Measurements from ENCODE around the gene DLGAP1.

DLGAP1 gene

GRCh38 chr18:3806656-3807055 lies 648.5 kb downstream of the DLGAP1 start:
- no peak overlapping the region for H3K9ac ChIP-seq (ENCODE audit: low read depth in 1 of 2, low read length in 2 of 2)
- H3K4me1 ChIP-seq (ENCODE audit: control insufficient read depth in 1 of 2, insufficient read depth in 2 of 2, low read length in 2 of 2), result no peaks in the 10 kb centered on the region
- no peak overlapping the region for H3K4me3 ChIP-seq (ENCODE audit: low read depth in 1 of 2, low read length in 2 of 2)
- H3K36me3 ChIP-seq (ENCODE audit: control insufficient read depth in 1 of 2, insufficient read depth in 2 of 2, low read length in 2 of 2), result no peaks in the 10 kb centered on the region
- no peaks in the 10 kb centered on the region for H3K9me3 ChIP-seq (ENCODE audit: control insufficient read depth in 1 of 2, low read length in 2 of 2)
- H3K27me3 ChIP-seq (ENCODE audit: control insufficient read depth in 1 of 2, insufficient read depth in 2 of 2, low read length in 2 of 2), result no peaks in the 10 kb centered on the region
- no peak overlapping the region for H3K27ac ChIP-seq (ENCODE audit: low read depth, low read length)

- no peaks in the 10 kb centered on the region for H3K9me3 ChIP-seq (ENCODE audit: control insufficient read depth in 1 of 2, low read length in 2 of 2)
- no peaks in the 10 kb centered on the region for H3K36me3 ChIP-seq (ENCODE audit: control insufficient read depth in 1 of 2, insufficient read depth in 2 of 2, low read length in 2 of 2)
- no peak overlapping the region for H3K9ac ChIP-seq (ENCODE audit: low read depth in 1 of 2, low read length in 2 of 2)
- no peaks in the 10 kb centered on the region for H3K27me3 ChIP-seq (ENCODE audit: control insufficient read depth in 1 of 2, insufficient read depth in 2 of 2, low read length in 2 of 2)
- no peak overlapping the region for H3K4me3 ChIP-seq (ENCODE audit: low read depth in 1 of 2, low read length in 2 of 2)
- H3K4me1 ChIP-seq (ENCODE audit: control insufficient read depth in 1 of 2, insufficient read depth in 2 of 2, low read length in 2 of 2), result no peaks in the 10 kb centered on the region
- no peak overlapping the region for H3K27ac ChIP-seq (ENCODE audit: low read depth, low read length)
Observed at GRCh38 chr18:3804336-3804735, 650.8 kb downstream of the DLGAP1 start.

- Histone ChIP-seq H3K27me3 (ENCODE audit: control insufficient read depth in 1 of 2, insufficient read depth in 2 of 2, low read length in 2 of 2) (no peaks in the 10 kb centered on the region), H3K27ac (ENCODE audit: low read depth, low read length) (no peak overlapping the region), H3K4me3 (ENCODE audit: low read depth in 1 of 2, low read length in 2 of 2) (no peak overlapping the region)
Observed at GRCh38 chr18:3803350-3803749, 651.8 kb downstream of the DLGAP1 start.

GRCh38 chr18:3799515-3799914 lies 655.6 kb downstream of the DLGAP1 start:
- H3K4me3 ChIP-seq (ENCODE audit: low read depth in 1 of 2, low read length in 2 of 2), result no peak overlapping the region
- no peak overlapping the region for H3K9ac ChIP-seq (ENCODE audit: low read depth in 1 of 2, low read length in 2 of 2)
- H3K27me3 ChIP-seq (ENCODE audit: control insufficient read depth in 1 of 2, insufficient read depth in 2 of 2, low read length in 2 of 2), result no peaks in the 10 kb centered on the region
- peaks cover 0 to 5% of the 10 kb centered on the region in 2 donors for H3K4me1 ChIP-seq (ENCODE audit: control insufficient read depth in 1 of 2, insufficient read depth in 2 of 2, low read length in 2 of 2)
- H3K36me3 ChIP-seq (ENCODE audit: control insufficient read depth in 1 of 2, insufficient read depth in 2 of 2, low read length in 2 of 2), result no peaks in the 10 kb centered on the region
- H3K27ac ChIP-seq (ENCODE audit: low read depth, low read length), result no peak overlapping the region
- H3K9me3 ChIP-seq (ENCODE audit: control insufficient read depth in 1 of 2, low read length in 2 of 2), result no peaks in the 10 kb centered on the region

More at GRCh38 chr18:3803350-3803749, 651.8 kb downstream of the DLGAP1 start:
- Histone ChIP-seq H3K9me3 (ENCODE audit: control insufficient read depth in 1 of 2, low read length in 2 of 2) (no peaks in the 10 kb centered on the region), H3K9ac (ENCODE audit: low read depth in 1 of 2, low read length in 2 of 2) (no peak overlapping the region), H3K36me3 (ENCODE audit: control insufficient read depth in 1 of 2, insufficient read depth in 2 of 2, low read length in 2 of 2) (no peaks in the 10 kb centered on the region), H3K4me1 (ENCODE audit: control insufficient read depth in 1 of 2, insufficient read depth in 2 of 2, low read length in 2 of 2) (no peaks in the 10 kb centered on the region)

GRCh38 chr18:3798032-3798431 lies 657.1 kb downstream of the DLGAP1 start:
- Histone ChIP-seq H3K4me3 (ENCODE audit: low read depth in 1 of 2, low read length in 2 of 2) (no peak overlapping the region), H3K36me3 (ENCODE audit: control insufficient read depth in 1 of 2, insufficient read depth in 2 of 2, low read length in 2 of 2) (no peaks in the 10 kb centered on the region), H3K27me3 (ENCODE audit: control insufficient read depth in 1 of 2, insufficient read depth in 2 of 2, low read length in 2 of 2) (no peaks in the 10 kb centered on the region), H3K4me1 (ENCODE audit: control insufficient read depth in 1 of 2, insufficient read depth in 2 of 2, low read length in 2 of 2) (peaks cover 0 to 8% of the 10 kb centered on the region in 2 donors), H3K27ac (ENCODE audit: low read depth, low read length) (no peak overlapping the region), H3K9me3 (ENCODE audit: control insufficient read depth in 1 of 2, low read length in 2 of 2) (no peaks in the 10 kb centered on the region), H3K9ac (ENCODE audit: low read depth in 1 of 2, low read length in 2 of 2) (no peak overlapping the region)

GRCh38 chr18:3796434-3796833 lies 658.7 kb downstream of the DLGAP1 start:
- Histone ChIP-seq H3K4me1 (ENCODE audit: control insufficient read depth in 1 of 2, insufficient read depth in 2 of 2, low read length in 2 of 2) (peaks cover 0 to 8% of the 10 kb centered on the region in 2 donors), H3K9me3 (ENCODE audit: control insufficient read depth in 1 of 2, low read length in 2 of 2) (no peaks in the 10 kb centered on the region), H3K4me3 (ENCODE audit: low read depth in 1 of 2, low read length in 2 of 2) (no peak overlapping the region), H3K36me3 (ENCODE audit: control insufficient read depth in 1 of 2, insufficient read depth in 2 of 2, low read length in 2 of 2) (no peaks in the 10 kb centered on the region), H3K9ac (ENCODE audit: low read depth in 1 of 2, low read length in 2 of 2) (no peak overlapping the region), H3K27ac (ENCODE audit: low read depth, low read length) (no peak overlapping the region), H3K27me3 (ENCODE audit: control insufficient read depth in 1 of 2, insufficient read depth in 2 of 2, low read length in 2 of 2) (no peaks in the 10 kb centered on the region)

- no peak overlapping the region for H3K4me3 ChIP-seq (ENCODE audit: low read depth in 1 of 2, low read length in 2 of 2)
- no peak overlapping the region for H3K9ac ChIP-seq (ENCODE audit: low read depth in 1 of 2, low read length in 2 of 2)
- H3K27ac ChIP-seq (ENCODE audit: low read depth, low read length), result no peak overlapping the region
- H3K27me3 ChIP-seq (ENCODE audit: control insufficient read depth in 1 of 2, insufficient read depth in 2 of 2, low read length in 2 of 2), result no peaks in the 10 kb centered on the region
- H3K9me3 ChIP-seq (ENCODE audit: control insufficient read depth in 1 of 2, low read length in 2 of 2), result no peaks in the 10 kb centered on the region
- H3K4me1 ChIP-seq (ENCODE audit: control insufficient read depth in 1 of 2, insufficient read depth in 2 of 2, low read length in 2 of 2), result peaks cover 0 to 8% of the 10 kb centered on the region in 2 donors
- H3K36me3 ChIP-seq (ENCODE audit: control insufficient read depth in 1 of 2, insufficient read depth in 2 of 2, low read length in 2 of 2), result no peaks in the 10 kb centered on the region
Observed at GRCh38 chr18:3794537-3795348, 660.4 kb downstream of the DLGAP1 start.

GRCh38 chr18:3793545-3793944 lies 661.6 kb downstream of the DLGAP1 start:
- no peaks in the 10 kb centered on the region for H3K27me3 ChIP-seq (ENCODE audit: control insufficient read depth in 1 of 2, insufficient read depth in 2 of 2, low read length in 2 of 2)
- no peak overlapping the region for H3K27ac ChIP-seq (ENCODE audit: low read depth, low read length)
- peaks cover 0 to 8% of the 10 kb centered on the region in 2 donors for H3K4me1 ChIP-seq (ENCODE audit: control insufficient read depth in 1 of 2, insufficient read depth in 2 of 2, low read length in 2 of 2)
- no peaks in the 10 kb centered on the region for H3K36me3 ChIP-seq (ENCODE audit: control insufficient read depth in 1 of 2, insufficient read depth in 2 of 2, low read length in 2 of 2)
- H3K9ac ChIP-seq (ENCODE audit: low read depth in 1 of 2, low read length in 2 of 2), result no peak overlapping the region
- no peaks in the 10 kb centered on the region for H3K9me3 ChIP-seq (ENCODE audit: control insufficient read depth in 1 of 2, low read length in 2 of 2)
- no peak overlapping the region for H3K4me3 ChIP-seq (ENCODE audit: low read depth in 1 of 2, low read length in 2 of 2)

GRCh38 chr18:3793111-3793510 lies 662.0 kb downstream of the DLGAP1 start:
- Histone ChIP-seq H3K9ac (ENCODE audit: low read depth in 1 of 2, low read length in 2 of 2) (no peak overlapping the region), H3K36me3 (ENCODE audit: control insufficient read depth in 1 of 2, insufficient read depth in 2 of 2, low read length in 2 of 2) (no peaks in the 10 kb centered on the region), H3K9me3 (ENCODE audit: control insufficient read depth in 1 of 2, low read length in 2 of 2) (no peaks in the 10 kb centered on the region), H3K4me3 (ENCODE audit: low read depth in 1 of 2, low read length in 2 of 2) (no peak overlapping the region), H3K27ac (ENCODE audit: low read depth, low read length) (no peak overlapping the region), H3K4me1 (ENCODE audit: control insufficient read depth in 1 of 2, insufficient read depth in 2 of 2, low read length in 2 of 2) (peaks cover 0 to 8% of the 10 kb centered on the region in 2 donors), H3K27me3 (ENCODE audit: control insufficient read depth in 1 of 2, insufficient read depth in 2 of 2, low read length in 2 of 2) (no peaks in the 10 kb centered on the region)

GRCh38 chr18:3792711-3793110 lies 662.4 kb downstream of the DLGAP1 start:
- Histone ChIP-seq H3K27me3 (ENCODE audit: control insufficient read depth in 1 of 2, insufficient read depth in 2 of 2, low read length in 2 of 2) (no peaks in the 10 kb centered on the region), H3K36me3 (ENCODE audit: control insufficient read depth in 1 of 2, insufficient read depth in 2 of 2, low read length in 2 of 2) (no peaks in the 10 kb centered on the region), H3K9ac (ENCODE audit: low read depth in 1 of 2, low read length in 2 of 2) (no peak overlapping the region), H3K27ac (ENCODE audit: low read depth, low read length) (no peak overlapping the region), H3K9me3 (ENCODE audit: control insufficient read depth in 1 of 2, low read length in 2 of 2) (no peaks in the 10 kb centered on the region), H3K4me1 (ENCODE audit: control insufficient read depth in 1 of 2, insufficient read depth in 2 of 2, low read length in 2 of 2) (peaks cover 0 to 8% of the 10 kb centered on the region in 2 donors), H3K4me3 (ENCODE audit: low read depth in 1 of 2, low read length in 2 of 2) (no peak overlapping the region)

Measured in duodenal mucosa (tissue), 2 donors.